GM19099 (cell line): ENCODE measurements around the gene VANGL1.

Experiments used
- POLR2A ChIP-seq: IDR thresholded peaks from 3 replicates; pipeline ENCODE4 v1.6.1; 2011; ENCODE audit warnings: low read depth; ENCODE audit not compliant: insufficient read length; ENCODE audit errors: extremely low read depth

The VANGL1 gene

GRCh38 chr1:115671176-115671934 lies 29.6 kb downstream of the VANGL1 start:
- TF ChIP-seq POLR2A, result no peak

- TF ChIP-seq POLR2A, result no peak
Measured at GRCh38 chr1:115672224-115673009, 30.6 kb downstream of the VANGL1 start.

- no peak for TF ChIP-seq POLR2A
Measured at GRCh38 chr1:115676498-115677181, 34.9 kb downstream of the VANGL1 start.

GRCh38 chr1:115677182-115677555 lies 35.4 kb downstream of the VANGL1 start:
- TF ChIP-seq POLR2A, result no peak

- no peak for TF ChIP-seq POLR2A
Measured at GRCh38 chr1:115677565-115677964, 35.8 kb downstream of the VANGL1 start.

- TF ChIP-seq POLR2A, result no peak
Measured at GRCh38 chr1:115678141-115678540, 36.4 kb downstream of the VANGL1 start.

- TF ChIP-seq POLR2A, result no peak
Measured at GRCh38 chr1:115679141-115679611, 37.4 kb downstream of the VANGL1 start.

GRCh38 chr1:115680730-115681111 lies 39.0 kb downstream of the VANGL1 start:
- no peak for TF ChIP-seq POLR2A

GRCh38 chr1:115682792-115683191 lies 41.0 kb downstream of the VANGL1 start:
- TF ChIP-seq POLR2A, result no peak

GRCh38 chr1:115685029-115685705 lies 43.4 kb downstream of the VANGL1 start:
- no peak for TF ChIP-seq POLR2A

- TF ChIP-seq POLR2A, result no peak
Measured at GRCh38 chr1:115687744-115688143, 46.0 kb downstream of the VANGL1 start.

GRCh38 chr1:115690972-115691371 lies 49.2 kb downstream of the VANGL1 start:
- TF ChIP-seq POLR2A, result no peak

GRCh38 chr1:115692224-115692623 lies 50.5 kb downstream of the VANGL1 start:
- TF ChIP-seq POLR2A, result no peak

- TF ChIP-seq POLR2A, result no peak
Measured at GRCh38 chr1:115694805-115695204, 53.0 kb downstream of the VANGL1 start.

- no peak for TF ChIP-seq POLR2A
Measured at GRCh38 chr1:115697619-115698018, 55.8 kb downstream of the VANGL1 start.

- TF ChIP-seq POLR2A, result no peak
Measured at GRCh38 chr1:115701090-115701489, 59.3 kb downstream of the VANGL1 start.

- no peak for TF ChIP-seq POLR2A
Measured at GRCh38 chr1:115702959-115703358, 61.2 kb downstream of the VANGL1 start.
